COLO829 (cell line): ENCODE data around the gene CABP2.

Experiments
- DNase-seq: peaks from one replicate; pipeline ENCODE4 v3.0.0; 2012; ENCODE audit warnings: low spot score

CABP2 gene

DNA sequence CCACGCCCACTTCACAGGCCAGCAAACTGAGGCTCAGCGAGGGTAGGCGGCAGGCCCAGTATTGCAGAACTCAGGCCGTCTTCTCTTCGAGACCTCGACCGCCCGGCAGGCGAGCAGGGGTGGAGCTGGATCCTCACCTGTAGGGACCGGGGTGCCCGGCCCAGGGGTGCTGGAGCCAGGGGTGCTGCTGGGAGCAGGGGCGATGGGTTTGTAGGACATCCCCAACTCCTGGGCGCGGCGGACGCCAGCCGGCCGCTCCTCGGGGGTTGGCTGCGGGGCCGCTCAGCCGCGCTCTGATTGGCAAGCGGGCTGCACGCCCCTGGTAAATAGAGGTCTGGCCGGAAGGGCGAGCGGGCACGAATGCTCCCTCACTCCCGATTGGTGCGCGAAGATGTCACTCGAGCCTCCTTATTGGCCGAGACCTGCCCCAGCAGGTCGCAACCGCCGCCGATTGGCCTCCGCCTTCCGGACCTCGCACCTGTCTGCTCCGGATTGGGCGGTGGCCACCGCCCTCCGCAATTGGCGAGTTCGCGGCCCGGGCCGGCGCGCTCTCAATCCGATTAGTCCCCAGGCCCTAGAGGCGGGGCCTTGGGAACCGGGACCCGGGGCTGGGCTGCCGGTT is 15.3 kb downstream of the CABP2 start, which contains the start of gene CDK2AP2:
CDK2AP2 (minus strand) TSS at position 299 of the 622 bp plus-strand sequence; CDS start at position 219, 80 bp downstream.
- peak; percentile 96 for DNase-seq

DNA sequence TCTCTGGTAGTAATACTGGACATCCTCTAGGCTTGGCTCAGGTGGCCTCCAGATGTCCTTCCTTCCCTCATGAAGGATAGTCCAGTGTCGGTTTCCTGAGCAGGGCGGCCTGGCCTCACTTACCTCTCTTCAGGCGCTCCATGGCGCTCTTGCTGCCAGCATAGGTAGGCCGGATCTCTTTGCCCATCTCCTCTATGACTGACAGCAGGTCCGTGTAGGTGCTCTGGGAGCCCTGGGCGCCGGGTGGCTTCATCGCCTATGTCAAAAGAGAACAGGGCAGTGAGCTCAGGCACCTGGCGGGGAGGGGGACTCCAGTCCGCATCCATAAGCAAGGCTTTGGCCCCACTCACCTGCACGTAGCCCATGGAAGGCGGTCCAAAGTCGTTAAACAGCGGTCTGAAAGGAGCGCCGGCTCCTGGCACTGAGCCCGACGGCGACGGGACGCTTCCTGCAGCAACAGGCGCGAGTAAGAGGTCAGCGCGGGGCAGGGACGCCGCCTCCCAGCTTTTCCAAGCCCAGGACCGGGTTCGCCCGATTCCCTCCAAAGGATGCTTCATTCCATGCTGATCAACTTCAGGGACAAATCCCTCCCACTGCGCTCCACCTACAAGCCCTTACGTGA is 15.9 kb downstream of the CABP2 start:
- DNase-seq = peak; percentile 37

DNA sequence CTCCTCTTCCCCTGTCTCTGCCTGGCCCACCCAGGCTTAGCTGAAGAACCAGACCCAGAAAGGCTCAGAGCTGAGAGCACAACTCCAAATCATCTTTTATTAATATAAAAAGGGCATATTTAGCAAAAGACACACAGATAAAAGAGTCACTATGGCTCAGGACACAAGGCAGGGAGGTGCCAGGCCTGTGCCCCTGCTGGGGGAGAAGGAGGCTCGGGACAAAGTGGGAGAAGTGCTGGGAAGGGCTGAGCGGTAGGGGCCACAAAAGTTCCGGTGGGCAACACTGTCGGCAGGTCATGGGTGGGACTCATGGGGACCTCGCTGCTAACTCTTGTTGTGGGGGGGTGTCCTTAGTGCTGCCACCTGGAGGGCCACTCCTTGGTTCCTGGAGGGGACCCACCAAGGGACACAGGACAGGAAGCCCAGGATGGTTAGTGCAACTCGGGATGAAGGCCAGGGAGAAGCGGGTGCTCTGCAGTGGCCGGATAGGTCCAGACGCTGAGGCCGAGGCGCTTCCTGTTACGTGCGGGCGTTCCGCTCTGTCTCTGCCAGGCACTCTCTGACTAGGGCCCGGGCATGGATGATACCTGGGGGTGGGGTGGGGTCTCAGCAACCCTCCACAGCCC is 16.7 kb downstream of the CABP2 start:
- DNase-seq = no peak

DNA sequence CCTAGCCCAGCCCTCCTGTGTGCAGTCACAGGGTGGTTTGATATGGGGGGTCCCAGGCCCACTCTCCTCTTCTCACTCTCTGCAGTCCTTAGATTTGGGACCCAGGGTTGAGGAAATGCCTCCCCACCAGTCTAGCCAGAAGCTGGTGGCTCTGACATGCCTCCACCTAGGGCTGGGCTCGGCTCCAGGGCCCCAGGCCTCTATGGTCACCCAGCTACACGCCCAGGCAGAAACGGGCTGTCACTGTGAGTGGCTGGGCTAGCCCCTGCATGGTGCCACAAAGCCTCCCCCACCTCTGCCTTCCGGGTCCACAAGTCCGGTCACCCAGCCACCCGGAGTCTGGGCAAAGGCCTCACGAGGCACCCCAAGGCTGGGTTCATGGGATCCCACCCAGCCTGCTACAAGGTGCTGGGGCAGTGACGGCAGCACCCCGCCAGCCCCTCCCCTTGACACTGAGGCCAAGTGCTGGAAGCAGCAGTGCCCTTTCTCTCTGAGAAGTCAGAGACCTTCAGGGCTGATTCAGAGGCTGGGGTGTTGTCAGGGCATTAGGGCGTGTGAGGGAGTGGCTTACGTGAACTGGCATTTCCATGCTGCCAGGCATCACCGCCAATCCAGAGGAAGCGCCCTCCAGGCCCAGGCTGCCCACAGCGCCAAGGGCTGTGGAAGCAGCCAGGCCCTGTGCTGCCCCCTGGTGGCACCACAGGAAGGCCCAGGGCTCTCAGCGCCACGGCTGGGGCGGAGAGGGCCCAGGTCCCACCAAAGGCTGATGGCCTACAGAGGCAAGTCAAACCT is 17.4 kb downstream of the CABP2 start:
- DNase-seq = peak; percentile 94

DNA sequence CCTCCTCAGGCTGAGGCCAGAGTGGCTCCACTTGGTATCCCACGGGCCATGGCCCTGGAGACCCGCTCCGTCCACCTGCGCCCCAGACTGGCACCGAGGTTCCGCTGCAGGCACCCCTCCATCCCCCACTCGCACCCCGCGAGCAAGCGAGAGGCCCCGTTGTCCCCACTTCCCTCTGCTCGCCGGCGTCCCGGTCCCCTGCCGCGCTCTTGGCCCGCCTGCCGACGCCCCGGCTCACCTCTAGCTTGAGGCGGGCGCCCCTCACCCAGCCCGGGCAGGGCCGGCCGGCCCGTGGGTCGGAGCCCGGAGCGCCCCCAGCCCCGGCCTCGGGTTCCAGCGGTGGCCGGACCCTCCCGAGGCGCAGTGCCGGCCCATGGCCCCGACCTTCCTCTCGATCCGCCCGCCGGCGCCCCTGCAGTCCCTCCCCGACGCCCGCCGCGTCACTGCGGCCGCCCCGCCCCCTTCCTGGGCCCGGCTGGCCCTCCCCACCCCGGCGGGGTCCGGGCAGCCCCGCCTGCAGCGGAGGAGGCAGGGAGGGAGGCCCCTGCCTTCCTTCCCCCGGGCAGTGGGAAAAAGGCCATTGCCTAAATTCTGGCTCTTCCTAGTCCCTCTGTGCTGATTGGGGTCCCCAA is 18.2 kb downstream of the CABP2 start, which contains the start of gene PITPNM1:
PITPNM1 (minus strand) TSS at position 414 of the 632 bp plus-strand sequence. CDS start 1,183 bp downstream, outside the sequence.
- no peak for DNase-seq

DNA sequence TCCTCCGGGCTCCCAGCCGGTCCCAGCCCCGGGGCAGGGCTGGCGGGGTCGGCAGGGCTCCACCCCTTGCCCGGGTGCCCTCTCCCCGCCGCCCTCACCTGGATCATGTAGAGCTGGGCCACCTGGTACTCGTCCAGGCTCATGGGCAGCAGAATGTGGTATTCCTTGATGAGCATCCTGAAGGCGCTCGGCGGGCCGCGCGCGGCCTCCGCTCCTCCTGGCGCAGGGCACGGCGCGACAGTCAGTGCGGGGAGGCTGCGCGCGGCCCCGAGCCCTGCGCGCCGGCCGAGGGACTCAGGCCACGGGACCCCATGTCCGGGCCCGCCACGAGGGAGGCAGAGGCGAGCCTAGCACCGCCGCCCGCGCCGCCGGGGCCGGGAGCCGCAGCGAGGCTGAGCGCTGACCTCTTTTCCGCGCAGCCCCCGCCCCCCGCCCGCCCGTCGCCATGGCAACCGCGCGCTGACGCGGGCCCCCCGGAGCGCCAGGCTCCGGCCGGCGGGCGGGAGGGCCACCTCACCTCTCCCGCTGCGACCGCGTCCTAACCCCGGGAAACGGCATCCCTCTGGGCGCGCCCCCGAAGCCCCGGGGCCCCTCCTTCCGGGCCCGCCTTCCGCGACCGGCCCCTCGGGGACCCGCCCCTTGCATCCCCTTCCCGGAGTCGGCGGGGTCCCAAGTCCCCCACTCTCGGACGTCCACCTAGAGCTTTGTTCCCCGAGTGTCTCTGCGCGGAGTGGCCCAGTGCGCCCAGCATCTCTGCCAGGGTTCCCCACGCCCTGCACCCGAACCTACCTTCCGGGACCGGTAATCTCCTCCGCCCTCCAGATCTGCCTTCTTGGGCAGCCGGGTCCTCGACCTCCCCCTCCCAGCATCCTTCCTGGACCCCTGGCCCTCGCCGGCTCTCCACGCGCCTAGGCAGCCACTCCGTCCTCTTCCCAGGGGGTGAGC is 19.0 kb downstream of the CABP2 start:
- DNase-seq = no peak

DNA sequence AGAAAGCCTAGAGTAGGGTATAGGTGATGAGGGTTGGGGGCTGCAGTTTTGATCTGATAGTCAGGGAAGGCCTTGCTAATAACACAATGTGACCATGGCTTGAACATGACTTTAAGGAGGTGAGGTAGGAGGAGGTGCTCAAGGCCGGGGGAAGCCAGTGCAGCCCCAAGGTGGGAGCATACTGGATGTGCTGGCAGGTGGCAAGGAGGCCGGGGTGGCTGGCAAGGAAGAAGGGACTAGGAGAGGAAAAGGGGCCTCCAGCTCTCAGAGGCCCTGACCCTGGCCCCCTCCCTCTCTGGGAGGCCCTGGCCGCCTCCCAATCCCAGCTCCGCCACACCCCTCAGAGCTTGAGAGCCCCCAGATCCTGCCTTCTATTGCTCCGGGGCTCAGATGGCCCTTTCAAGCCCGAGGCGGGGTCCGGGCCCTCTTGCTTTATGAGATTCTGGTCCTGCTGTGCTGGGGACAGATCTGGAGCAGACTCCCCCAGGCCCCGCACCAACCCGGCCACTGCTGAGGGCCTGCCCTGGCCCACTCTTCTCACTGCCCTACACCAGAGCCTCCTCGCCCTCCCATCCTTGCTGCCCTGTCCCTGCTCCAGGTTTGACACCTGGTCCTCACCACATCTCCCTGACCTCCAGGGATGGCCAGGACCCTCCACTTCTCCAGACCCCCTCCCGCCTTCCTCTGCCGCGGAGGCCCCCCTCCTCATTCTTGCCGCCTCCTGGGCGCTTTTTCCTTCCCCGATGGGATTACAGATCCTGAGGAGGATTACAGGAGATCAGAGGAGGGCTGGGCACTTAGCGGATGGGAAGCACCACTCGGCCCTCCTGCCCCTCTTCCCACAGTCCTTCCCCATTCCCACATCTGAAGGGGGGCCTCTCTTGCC is 19.9 kb downstream of the CABP2 start:
- no peak for DNase-seq

DNA sequence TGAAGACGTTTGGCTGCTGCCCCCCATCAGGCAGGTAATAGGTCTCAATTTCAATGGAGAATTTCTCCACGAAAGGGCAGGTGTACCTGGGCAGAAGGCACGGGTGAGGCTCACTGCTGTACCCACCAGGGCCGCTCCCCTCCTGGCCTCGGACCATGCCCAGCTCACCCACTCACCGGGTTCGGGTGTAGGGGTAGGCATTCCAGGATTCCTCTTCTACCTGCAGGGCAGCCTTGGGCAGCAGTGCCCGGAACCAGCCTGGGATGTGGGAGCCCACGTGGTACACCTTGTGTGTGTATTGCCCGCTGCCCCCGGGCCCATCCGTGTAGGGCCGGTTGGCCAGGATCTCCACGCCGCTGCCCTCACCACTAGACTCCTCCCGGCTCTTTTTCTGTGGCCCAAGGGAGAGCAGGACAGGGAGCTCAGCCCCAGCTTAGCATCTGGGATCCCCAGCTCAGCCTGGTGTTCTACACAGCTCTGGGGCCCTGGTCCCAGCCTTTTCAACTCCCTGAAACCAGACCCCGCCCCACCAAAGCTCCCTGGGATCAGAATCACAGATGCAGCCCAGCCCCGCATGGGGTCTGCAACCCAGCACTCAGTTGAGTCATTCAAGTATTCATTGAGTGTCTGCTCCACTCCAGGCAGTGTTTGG is 20.8 kb downstream of the CABP2 start:
- DNase-seq = no peak

DNA sequence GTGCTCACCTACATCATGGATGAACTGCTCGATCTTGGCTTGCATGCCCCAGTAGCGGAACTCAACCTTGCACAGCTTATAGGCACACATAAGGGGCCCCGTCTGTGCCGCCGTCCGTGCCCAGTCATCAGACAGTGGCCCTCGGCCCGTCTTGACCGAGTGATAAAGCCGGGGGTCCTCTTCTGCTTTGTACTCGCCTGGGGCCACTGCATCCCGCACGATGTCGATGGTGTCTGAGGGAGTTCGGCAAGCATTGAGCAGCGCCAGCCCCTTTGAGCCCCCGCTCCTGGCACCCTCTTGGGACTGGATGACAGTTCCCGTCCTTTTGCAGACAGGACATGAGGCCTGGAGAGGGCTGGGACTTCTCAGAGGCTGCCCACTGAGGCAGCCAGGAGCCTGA is 21.4 kb downstream of the CABP2 start:
- DNase-seq = no peak

DNA sequence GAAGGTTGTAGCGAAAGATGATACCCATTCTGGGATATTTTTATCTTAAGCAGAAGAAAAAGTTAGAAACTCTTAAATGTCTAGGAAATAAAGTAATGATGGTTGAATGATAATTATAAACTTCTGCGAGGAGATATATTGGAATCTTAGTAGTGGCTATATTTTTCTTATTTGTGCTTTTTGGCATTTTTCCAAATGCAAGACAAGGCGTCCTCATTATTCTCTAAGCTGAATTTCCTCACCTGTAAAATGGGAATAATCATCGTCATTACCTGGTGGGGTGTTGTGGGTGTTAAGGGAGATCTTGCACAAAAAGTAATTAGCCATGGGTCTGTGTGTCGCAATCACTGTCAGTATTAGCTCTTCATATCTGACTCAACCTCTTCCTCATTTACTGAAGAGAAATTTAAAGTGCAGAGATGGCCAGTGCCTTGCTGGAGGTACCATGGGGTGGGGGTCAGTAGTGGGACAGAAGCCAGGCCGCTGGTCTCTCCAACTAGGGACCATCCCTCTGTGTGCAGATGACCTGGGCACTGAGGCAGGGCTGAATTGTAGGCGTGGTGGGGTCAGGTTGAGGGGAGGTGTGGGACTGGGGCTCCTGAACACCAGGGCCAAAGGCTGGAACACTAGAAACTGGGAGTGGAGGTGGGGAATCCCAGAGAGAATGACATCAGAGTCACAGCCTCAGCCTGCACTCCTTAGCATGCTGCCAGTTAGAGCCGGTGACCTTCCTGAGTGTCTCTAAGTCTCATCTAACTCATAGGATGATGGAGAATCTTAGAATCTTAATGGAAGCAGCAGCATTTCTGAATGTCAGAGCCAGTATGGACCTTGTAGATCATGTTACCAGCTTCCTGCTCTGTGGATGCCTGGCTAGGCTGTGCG is 22.2 kb downstream of the CABP2 start:
- no peak for DNase-seq

DNA sequence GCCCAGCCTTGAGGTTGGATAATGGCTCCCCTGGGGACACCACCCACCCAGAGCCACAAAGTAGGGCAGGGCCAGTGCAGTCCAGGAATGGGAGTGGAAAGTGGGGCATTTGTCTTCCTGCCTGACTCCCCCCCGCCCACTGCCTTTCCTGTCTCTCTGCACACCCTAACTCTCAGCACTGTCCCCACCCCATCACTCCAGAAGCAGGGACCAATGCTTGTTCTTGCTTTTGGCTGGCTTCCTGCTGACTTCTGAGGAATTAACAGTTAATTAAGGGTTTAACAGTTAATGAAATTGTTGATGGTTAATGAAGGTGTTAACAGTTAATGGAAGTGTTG is 22.8 kb downstream of the CABP2 start:
- no peak for DNase-seq

DNA sequence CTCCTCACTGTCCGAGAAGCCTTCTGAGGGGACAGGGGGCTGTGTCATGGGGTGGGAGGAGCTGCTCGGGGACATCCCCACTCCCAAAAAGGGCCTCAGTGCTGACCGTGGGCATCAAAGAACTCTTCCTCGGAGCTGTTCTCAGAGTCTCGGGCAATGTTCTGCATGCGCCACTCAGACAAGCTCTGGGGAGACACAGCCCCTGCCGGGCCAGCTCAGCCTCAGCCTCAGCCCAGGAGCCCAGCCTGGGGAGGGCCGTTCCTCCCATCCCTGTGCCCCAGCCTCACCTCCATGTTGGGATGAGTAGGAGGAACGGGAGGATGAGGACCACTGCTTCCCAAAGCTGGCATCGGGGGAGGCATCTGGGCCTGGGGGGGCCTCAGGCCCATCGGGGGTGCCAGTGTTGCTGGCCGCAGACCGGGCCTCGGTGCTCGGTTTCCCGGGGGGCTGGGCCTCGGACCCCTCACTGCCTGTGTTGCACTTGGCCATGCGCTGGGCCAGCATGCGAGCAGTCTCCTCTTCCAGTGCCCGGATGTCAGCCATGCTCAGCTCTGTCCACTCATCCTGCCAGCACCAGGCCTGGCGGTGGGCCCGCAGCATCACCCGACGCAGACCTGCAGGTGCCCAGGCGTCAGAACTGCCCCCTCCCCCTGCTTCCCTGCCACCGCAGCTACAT is 23.3 kb downstream of the CABP2 start:
- no peak for DNase-seq

DNA sequence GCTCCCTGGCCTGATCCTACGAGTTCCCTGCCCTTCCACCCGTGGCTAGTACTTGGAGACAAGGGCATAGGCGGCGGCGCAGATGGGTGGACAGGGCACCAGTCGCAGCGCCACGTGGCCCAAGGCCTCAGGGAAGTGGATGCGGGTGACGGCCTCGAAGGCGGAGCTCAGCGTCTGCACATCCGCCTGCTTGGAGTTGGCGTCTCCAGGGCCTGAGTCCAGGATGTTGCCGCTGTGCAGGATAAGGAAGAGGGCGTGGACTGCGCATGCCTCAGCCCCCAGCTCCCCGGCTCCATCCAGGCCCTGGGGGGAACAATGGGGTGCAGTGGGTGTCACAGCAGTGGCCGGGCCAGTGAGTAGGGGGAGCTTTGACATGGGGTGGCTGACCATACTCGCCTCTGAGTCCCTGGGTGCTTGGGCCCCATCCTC is 24.7 kb downstream of the CABP2 start:
- DNase-seq = no peak

DNA sequence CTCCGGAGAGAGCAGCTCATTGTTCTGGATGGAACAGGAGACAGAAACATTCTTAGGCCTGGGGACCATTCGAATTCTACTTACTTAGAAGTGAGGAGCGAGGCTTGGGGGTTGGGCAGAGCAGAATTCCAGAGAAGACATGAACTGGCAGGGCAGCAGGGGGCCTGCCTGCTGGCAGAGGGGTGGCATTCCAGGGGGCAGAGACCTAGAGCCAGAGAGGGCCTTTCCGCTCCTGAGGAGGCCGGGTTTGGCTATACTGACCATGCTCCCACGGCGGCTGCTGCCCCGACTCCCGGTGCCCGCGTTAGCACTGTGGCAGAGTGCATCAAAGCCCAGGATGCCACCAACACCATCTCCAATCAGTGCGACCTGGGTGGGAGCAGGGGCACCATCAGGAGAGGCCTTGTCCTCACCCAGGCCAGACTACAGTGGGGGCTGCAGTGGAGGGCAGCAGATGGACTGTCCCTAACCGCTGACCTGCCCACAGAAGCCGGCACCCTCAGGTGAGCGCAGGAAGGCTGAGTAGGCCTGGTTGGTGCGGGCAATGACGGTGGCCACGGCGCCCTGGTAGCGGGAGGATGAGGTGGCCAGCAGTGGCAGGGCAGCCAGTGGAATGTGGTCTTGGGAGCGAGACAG is 25.5 kb downstream of the CABP2 start:
- DNase-seq = no peak

DNA sequence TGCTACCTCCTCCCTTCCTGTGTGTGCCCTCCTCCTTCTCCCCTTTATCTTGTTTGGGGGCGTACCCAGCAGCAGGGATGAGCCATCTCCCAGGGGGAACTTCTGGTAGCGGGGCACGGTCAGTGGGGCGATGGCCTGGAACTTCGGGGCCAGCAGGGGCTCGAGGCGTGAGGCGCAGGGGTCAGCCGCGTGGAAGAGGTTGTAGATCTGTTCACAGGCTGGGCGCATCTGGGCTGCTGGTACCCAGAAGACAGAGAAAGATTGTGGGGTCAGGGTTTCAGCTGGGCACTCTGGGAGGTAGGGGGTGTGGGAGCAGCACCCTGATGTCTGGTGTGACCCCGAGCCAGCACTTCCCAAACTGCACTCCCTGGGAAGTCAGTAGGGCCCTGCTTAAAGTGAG is 27.1 kb downstream of the CABP2 start:
- no peak for DNase-seq

DNA sequence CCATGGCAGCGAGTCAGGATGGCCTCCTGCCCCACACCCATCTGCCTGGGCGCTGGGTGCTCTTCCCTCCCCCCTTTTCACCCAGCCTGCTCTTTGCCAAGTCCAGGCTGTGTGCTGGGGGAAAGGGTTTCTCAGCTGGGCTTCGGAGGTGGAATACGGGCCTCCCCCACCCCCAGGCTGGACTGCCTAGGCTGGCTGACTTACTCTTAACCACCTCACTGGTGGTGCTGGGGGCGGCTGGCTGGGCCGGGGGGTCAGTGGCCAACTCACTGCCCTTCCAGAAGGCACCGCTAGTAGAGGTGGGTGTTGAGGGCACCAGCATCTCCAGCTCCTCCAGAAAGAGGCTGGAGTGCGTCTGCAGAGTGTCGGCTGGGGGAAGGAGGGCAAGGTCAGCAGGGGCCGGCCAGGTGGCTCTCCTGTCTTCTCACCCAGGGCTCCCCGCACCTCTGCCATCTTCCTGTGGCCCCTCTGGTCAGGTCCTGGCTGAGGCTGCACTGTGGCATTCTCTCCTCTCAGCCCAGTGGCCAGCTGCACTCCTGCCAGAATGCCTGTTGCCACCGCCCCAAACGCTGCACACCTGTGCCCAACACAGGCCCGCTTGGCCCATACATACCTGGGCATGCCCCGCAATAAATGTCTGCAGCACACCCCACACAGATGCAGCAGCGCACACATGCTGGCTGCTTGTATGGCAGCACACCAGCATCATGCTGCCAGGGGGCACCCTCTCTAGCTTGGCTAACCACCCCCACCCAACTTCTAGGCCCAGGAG is 27.8 kb downstream of the CABP2 start:
- no peak for DNase-seq
